ENCODE results near the gene PCNT. TPM values are rescaled to one million over a fixed set of nuclear protein-coding genes. Genes with fewer than 3 reads are reported as not detected.
A peak's percentile ranks its signal among the peaks of the same experiment; 100 is the strongest.

PCNT gene
- total and polyA plus RNA-seq, 7 experiments from 2014 or later = 13.7 to 68.2 (median 54.3) TPM

GRCh38 chr21:46480466-46480865, 156.5 kb downstream of the PCNT start:
- no peaks in the 10 kb centered on the region for H3K27me3 ChIP-seq (ENCODE audit: control insufficient read depth in 2 of 2, insufficient read depth in 2 of 2, low read length in 2 of 2)
- DNase-seq (no peak), ATAC-seq (no peak)
- Mint-ChIP-seq H3K27ac (peak overlapping the region in 2 of 9 donors; percentile 2 to 29), H3K27me3 (no peaks in the 10 kb centered on the region), H3K36me3 (peaks cover 6 to 54% (median 23%) of the 10 kb centered on the region in 5 donors), H3K9me3 (no peaks in the 10 kb centered on the region), H3K4me3 (no peak overlapping the region), H3K4me1 (peaks cover 8 to 66% (median 64%) of the 10 kb centered on the region in 7 donors)
- H3K36me3 ChIP-seq (ENCODE audit: control insufficient read depth in 2 of 3, insufficient read depth in 3 of 3, low read length in 3 of 3) = peaks cover 0 to 5% (median 0%) of the 10 kb centered on the region in 3 experiments
- ChIA-PET CTCF (no interaction called here), POLR2A (interaction anchor here (0.9 kb wide), 2 partner anchors 20 to 21 kb away, joined by 3 read pairs; no protein-coding TSS in a partner anchor)
- no peaks in the 10 kb centered on the region for H3K9me3 ChIP-seq (ENCODE audit: control insufficient read depth in 2 of 3, low read length in 3 of 3)
- intact Hi-C loops (cut with micrococcal nuclease) = no loop called here
- H3K27ac ChIP-seq (ENCODE audit: low read depth, low read length) = no peak overlapping the region
- H3K4me1 ChIP-seq (ENCODE audit: control insufficient read depth in 2 of 2, insufficient read depth in 2 of 2, low read length in 2 of 2) = peaks cover 0 to 5% of the 10 kb centered on the region in 2 donors
- H3K4me3 ChIP-seq (ENCODE audit: low read length) = no peak overlapping the region

- H3K9me3 Mint-ChIP-seq = no peaks in the 10 kb centered on the region
- no peaks in the 10 kb centered on the region for H3K27me3 ChIP-seq (ENCODE audit: control insufficient read depth in 2 of 2, insufficient read depth in 2 of 2, low read length in 2 of 2)
- no peak overlapping the region for H3K4me3 ChIP-seq (ENCODE audit: low read length)
- peak overlapping the region in 2 of 10 donors; percentile 29 for H3K4me3 Mint-ChIP-seq
- CTCF ChIA-PET = no interaction called here
- DNase-seq (no peak), ATAC-seq (no peak)
- intact Hi-C loops (cut with micrococcal nuclease) = no loop called here
- H3K27ac ChIP-seq (ENCODE audit: low read depth, low read length) = no peak overlapping the region
- POLR2A ChIA-PET = no interaction called here
- peaks cover 6 to 55% (median 22%) of the 10 kb centered on the region in 5 donors for H3K36me3 Mint-ChIP-seq
- no peaks in the 10 kb centered on the region for H3K27me3 Mint-ChIP-seq
- peaks cover 0 to 5% of the 10 kb centered on the region in 2 donors for H3K4me1 ChIP-seq (ENCODE audit: control insufficient read depth in 2 of 2, insufficient read depth in 2 of 2, low read length in 2 of 2)
- peaks cover 8 to 67% (median 57%) of the 10 kb centered on the region in 7 donors for H3K4me1 Mint-ChIP-seq
- H3K36me3 ChIP-seq (ENCODE audit: control insufficient read depth in 2 of 3, insufficient read depth in 3 of 3, low read length in 3 of 3) = peaks cover 0 to 15% (median 5%) of the 10 kb centered on the region in 3 experiments
- H3K9me3 ChIP-seq (ENCODE audit: control insufficient read depth in 2 of 3, low read length in 3 of 3) = no peaks in the 10 kb centered on the region
- peak overlapping the region in 4 of 9 donors; percentile 8 to 76 (median 55) for H3K27ac Mint-ChIP-seq
Observed at GRCh38 chr21:46482225-46482845, 158.4 kb downstream of the PCNT start.

GRCh38 chr21:46482846-46483231, 158.9 kb downstream of the PCNT start:
- no peaks in the 10 kb centered on the region for H3K27me3 ChIP-seq (ENCODE audit: control insufficient read depth in 2 of 2, insufficient read depth in 2 of 2, low read length in 2 of 2)
- peaks cover 0 to 5% of the 10 kb centered on the region in 2 donors for H3K4me1 ChIP-seq (ENCODE audit: control insufficient read depth in 2 of 2, insufficient read depth in 2 of 2, low read length in 2 of 2)
- peak overlapping the region in 3 of 10 donors; percentile 3 to 29 (median 29) for H3K4me3 Mint-ChIP-seq
- H3K36me3 ChIP-seq (ENCODE audit: control insufficient read depth in 2 of 3, insufficient read depth in 3 of 3, low read length in 3 of 3) = peaks cover 0 to 17% (median 5%) of the 10 kb centered on the region in 3 experiments
- ChIA-PET POLR2A (no interaction called here), CTCF (no interaction called here)
- H3K27me3 Mint-ChIP-seq = no peaks in the 10 kb centered on the region
- peaks cover 6 to 52% (median 24%) of the 10 kb centered on the region in 5 donors for H3K36me3 Mint-ChIP-seq
- intact Hi-C loops (cut with micrococcal nuclease) = no loop called here
- H3K9me3 ChIP-seq (ENCODE audit: control insufficient read depth in 2 of 3, low read length in 3 of 3) = no peaks in the 10 kb centered on the region
- DNase-seq = no peak
- no peak for ATAC-seq
- H3K4me3 ChIP-seq (ENCODE audit: low read length) = no peak overlapping the region
- H3K9me3 Mint-ChIP-seq = no peaks in the 10 kb centered on the region
- H3K4me1 Mint-ChIP-seq = peaks cover 8 to 69% (median 57%) of the 10 kb centered on the region in 7 donors
- H3K27ac ChIP-seq (ENCODE audit: low read depth, low read length) = no peak overlapping the region
- H3K27ac Mint-ChIP-seq = peak overlapping the region in 5 of 9 donors; percentile 8 to 76 (median 56)

GRCh38 chr21:46483300-46484295, 159.6 kb downstream of the PCNT start:
- Mint-ChIP-seq H3K4me1 (peaks cover 8 to 73% (median 58%) of the 10 kb centered on the region in 7 donors), H3K27ac (peak overlapping the region in 6 of 9 donors; percentile 8 to 76 (median 62)), H3K36me3 (peaks cover 6 to 55% (median 26%) of the 10 kb centered on the region in 5 donors), H3K9me3 (no peaks in the 10 kb centered on the region), H3K4me3 (peak overlapping the region in 1 of 10 donors; percentile 29), H3K27me3 (no peaks in the 10 kb centered on the region)
- peaks cover 0 to 18% (median 5%) of the 10 kb centered on the region in 3 experiments for H3K36me3 ChIP-seq (ENCODE audit: control insufficient read depth in 2 of 3, insufficient read depth in 3 of 3, low read length in 3 of 3)
- no peak overlapping the region for H3K27ac ChIP-seq (ENCODE audit: low read depth, low read length)
- CTCF ChIA-PET = no interaction called here
- intact Hi-C loops (cut with micrococcal nuclease) = no loop called here
- no peaks in the 10 kb centered on the region for H3K27me3 ChIP-seq (ENCODE audit: control insufficient read depth in 2 of 2, insufficient read depth in 2 of 2, low read length in 2 of 2)
- peaks cover 0 to 5% of the 10 kb centered on the region in 2 donors for H3K4me1 ChIP-seq (ENCODE audit: control insufficient read depth in 2 of 2, insufficient read depth in 2 of 2, low read length in 2 of 2)
- ATAC-seq (peak; percentile 77), DNase-seq (no peak)
- H3K4me3 ChIP-seq (ENCODE audit: low read length) = no peak overlapping the region
- POLR2A ChIA-PET = no interaction called here
- H3K9me3 ChIP-seq (ENCODE audit: control insufficient read depth in 2 of 3, low read length in 3 of 3) = no peaks in the 10 kb centered on the region

GRCh38 chr21:46486481-46487126, 162.6 kb downstream of the PCNT start:
- peaks cover under 1 to 48% (median 18%) of the 10 kb centered on the region in 5 donors for H3K36me3 Mint-ChIP-seq
- peak overlapping the region in 3 of 9 donors; percentile 17 to 48 (median 44) for H3K27ac Mint-ChIP-seq
- H3K27me3 Mint-ChIP-seq = no peaks in the 10 kb centered on the region

GRCh38 chr21:46489162-46489663, 165.3 kb downstream of the PCNT start:
- Mint-ChIP-seq H3K9me3 (peaks cover 0 to 11% (median 0%) of the 10 kb centered on the region in 11 donors), H3K27ac (peak overlapping the region in 2 of 9 donors; percentile 61 to 69), H3K27me3 (no peaks in the 10 kb centered on the region), H3K36me3 (peaks cover 12 to 72% (median 41%) of the 10 kb centered on the region in 5 donors), H3K4me3 (no peak overlapping the region), H3K4me1 (peaks cover 0 to 61% (median 26%) of the 10 kb centered on the region in 7 donors)
- Histone ChIP-seq H3K4me1 (ENCODE audit: control insufficient read depth in 2 of 2, insufficient read depth in 2 of 2, low read length in 2 of 2) (no peaks in the 10 kb centered on the region), H3K36me3 (ENCODE audit: control insufficient read depth in 2 of 3, insufficient read depth in 3 of 3, low read length in 3 of 3) (peaks cover 5 to 48% (median 5%) of the 10 kb centered on the region in 3 experiments), H3K4me3 (ENCODE audit: low read length) (no peak overlapping the region), H3K27ac (ENCODE audit: low read depth, low read length) (no peak overlapping the region), H3K9me3 (ENCODE audit: control insufficient read depth in 2 of 3, low read length in 3 of 3) (no peaks in the 10 kb centered on the region), H3K27me3 (ENCODE audit: control insufficient read depth in 2 of 2, insufficient read depth in 2 of 2, low read length in 2 of 2) (no peaks in the 10 kb centered on the region)
- intact Hi-C loops (cut with micrococcal nuclease) = no loop called here
- DNase-seq (no peak), ATAC-seq (no peak)
- ChIA-PET POLR2A (no interaction called here), CTCF (interaction anchor here (0.6 kb wide), 1 partner anchor 174 kb away, joined by 3 read pairs; no protein-coding TSS in a partner anchor)

More at GRCh38 chr21:46486481-46487126, 162.6 kb downstream of the PCNT start:
- H3K27me3 ChIP-seq (ENCODE audit: control insufficient read depth in 2 of 2, insufficient read depth in 2 of 2, low read length in 2 of 2) = no peaks in the 10 kb centered on the region
- POLR2A ChIA-PET = no interaction called here
- no peaks in the 10 kb centered on the region for H3K9me3 ChIP-seq (ENCODE audit: control insufficient read depth in 2 of 3, low read length in 3 of 3)
- peaks cover 0 to 5% of the 10 kb centered on the region in 2 donors for H3K4me1 ChIP-seq (ENCODE audit: control insufficient read depth in 2 of 2, insufficient read depth in 2 of 2, low read length in 2 of 2)
- H3K27ac ChIP-seq (ENCODE audit: low read depth, low read length) = no peak overlapping the region
- peaks cover 1 to 32% (median 5%) of the 10 kb centered on the region in 3 experiments for H3K36me3 ChIP-seq (ENCODE audit: control insufficient read depth in 2 of 3, insufficient read depth in 3 of 3, low read length in 3 of 3)
- intact Hi-C loops (cut with micrococcal nuclease) = no loop called here
- H3K4me1 Mint-ChIP-seq = peaks cover 7 to 59% (median 35%) of the 10 kb centered on the region in 7 donors
- DNase-seq = no peak
- ATAC-seq = no peak
- H3K4me3 Mint-ChIP-seq = no peak overlapping the region
- CTCF ChIA-PET = interaction anchor here (0.5 kb wide), 1 partner anchor 41 kb away, joined by 3 read pairs; no protein-coding TSS in a partner anchor
- no peak overlapping the region for H3K4me3 ChIP-seq (ENCODE audit: low read length)
- peaks cover 0 to 2% (median 0%) of the 10 kb centered on the region in 11 donors for H3K9me3 Mint-ChIP-seq

Measured in naive thymus-derived CD4-positive, alpha-beta T cell (primary cell).